DMS153 treated with DMSO at 0.1 percent for 48 hours (cell line): Measurements from ENCODE around the gene SSR3.
"Not testable (repeated sequence)": the region's sequence is repeated elsewhere in the genome, so short reads cannot be mapped to it uniquely, and the experiment has no call there.

Experiments used
- DNase-seq: peaks from one replicate; lab custom pipeline; 2025; ENCODE audit not compliant: unreplicated experiment; lab: John Stamatoyannopoulos, UW

The SSR3 gene

DNA sequence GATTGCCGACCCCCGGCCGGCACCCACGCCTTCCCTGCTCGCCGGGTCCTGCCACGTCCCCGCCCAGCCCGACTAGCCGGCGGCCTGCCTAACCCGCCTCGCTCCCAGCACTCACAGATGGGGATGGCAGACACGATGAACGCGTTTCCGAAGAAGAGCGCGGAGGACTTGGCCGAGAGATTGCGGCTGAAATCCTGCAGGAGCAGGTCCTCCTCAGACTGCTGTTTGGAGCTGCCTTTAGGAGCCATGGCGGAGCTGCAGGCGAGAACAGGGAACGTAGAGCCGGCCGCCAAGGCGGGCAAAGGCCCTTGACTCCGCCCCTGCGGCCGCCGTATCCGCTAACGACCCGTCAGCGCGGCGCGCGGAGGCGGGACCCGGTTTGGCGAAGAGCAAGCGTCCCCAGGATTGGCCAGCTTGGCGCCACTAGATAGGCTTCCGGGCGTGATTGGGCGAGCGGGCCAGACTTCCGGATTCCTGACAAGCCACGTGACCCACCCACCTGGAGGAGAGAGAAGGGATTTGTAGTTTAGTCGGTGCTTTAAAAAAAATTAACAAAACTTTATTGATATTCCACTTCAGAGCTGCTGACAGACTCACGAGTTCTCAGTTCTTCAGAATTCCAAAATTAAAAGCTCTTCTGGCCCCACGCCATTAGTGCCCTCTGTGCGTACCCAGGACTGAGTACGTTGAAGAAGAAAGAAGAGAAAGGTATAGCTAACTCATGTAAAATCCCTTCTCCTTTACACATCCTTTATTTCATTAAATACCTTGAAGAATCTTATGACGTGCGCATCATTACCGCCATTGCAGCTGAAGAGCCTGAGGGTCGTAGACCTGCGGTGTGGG lies at the start of gene SSR3:
SSR3 (minus strand) TSS at position 276 of the 846 bp plus-strand sequence; CDS start at position 248, 28 bp downstream.
- DNase-seq: peak; percentile 98

DNA sequence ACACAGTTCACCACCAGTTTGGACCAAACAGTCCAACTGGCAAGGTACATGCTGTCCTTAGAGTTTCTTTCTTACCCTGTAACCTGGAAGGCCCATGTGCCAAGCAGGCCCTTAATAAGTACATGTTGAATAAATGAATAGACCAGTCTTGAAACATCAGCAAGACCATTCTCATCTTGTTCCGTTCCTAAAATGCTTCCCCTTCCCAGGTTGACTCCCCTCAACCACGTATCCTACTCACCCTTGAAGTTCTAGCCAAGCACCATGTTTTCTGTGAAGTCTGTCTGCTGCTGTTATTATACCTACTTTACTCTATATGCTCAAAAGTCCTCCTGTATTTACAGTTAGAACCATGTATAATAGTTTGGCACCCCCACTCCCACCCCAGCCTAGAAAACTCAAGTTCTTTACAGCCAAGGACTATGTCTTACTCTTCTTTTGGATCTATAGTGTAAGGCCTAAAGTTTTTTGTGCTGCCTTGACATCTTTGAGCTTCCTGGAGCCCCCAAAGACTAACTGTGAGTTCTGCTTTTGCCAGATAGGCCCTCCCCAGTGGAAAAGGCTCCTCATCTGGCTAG lies 49.2 kb upstream of the SSR3 start:
- DNase-seq: no peak

DNA sequence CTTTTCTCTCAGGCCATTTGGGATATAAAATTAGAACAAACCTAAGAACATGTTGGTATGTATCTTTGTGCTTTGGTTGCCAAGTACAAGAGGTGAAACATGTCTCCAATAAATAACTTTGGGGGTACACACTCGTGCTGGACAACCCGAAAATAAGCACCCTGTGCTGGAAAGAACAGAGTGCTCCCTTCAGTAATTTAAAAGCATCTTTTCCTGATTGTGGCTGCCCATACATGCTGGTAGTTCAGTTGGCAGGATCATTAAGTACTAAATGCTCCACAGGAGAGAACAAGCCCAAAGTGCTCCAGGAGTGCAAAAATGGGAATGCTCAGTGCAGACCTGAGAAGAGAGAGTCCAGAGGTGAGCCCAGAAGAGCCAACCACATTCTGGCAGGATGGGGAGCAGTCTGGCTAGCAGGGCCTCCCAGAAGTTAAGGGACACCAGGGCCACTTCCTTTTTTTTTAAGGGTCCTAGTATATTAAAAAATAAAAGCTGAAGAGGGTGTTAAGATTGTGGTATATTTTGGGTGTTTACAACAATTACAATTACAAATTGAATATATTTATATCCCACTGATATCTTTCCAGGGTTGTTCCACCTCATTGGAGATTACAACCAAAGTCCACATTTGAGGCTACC lies 48.6 kb upstream of the SSR3 start:
- DNase-seq: no peak

DNA sequence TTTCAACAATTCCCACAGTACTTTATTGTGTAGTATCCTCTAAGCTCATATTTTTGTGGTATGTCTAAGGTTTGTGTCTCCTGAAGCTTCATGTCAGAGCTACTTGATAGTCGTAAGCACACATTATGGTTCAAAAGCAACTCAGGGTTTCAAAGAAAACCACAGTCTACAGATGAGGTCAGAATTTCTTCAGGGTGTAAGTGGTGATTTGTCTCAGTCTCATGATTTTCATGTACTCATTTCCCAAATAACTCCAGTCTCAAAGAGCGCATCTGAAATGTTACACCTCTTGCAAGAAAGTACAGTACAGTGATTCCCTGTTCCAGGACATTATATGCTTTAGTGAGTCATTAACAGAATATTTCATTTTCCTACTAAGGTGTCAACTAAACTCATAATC lies 47.5 kb upstream of the SSR3 start:
- no peak for DNase-seq

DNA sequence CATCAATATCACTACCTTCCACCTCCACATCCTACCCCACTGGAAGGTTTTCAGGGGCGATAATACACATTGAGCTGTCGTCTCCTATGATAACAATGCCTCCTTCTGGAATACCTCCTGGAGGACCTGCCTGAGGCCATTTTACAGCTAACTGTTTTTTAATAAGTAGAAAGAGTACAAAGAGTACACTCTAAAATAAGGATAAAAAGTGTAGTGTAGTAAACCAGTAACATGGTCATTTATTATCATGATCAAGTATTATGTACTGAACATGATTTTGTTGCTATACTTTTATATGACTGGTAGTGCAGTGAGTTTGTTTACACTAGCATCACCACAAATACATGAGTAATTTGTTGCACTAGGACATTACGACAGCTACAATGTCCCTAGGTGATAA lies 46.6 kb upstream of the SSR3 start:
- DNase-seq: no peak

DNA sequence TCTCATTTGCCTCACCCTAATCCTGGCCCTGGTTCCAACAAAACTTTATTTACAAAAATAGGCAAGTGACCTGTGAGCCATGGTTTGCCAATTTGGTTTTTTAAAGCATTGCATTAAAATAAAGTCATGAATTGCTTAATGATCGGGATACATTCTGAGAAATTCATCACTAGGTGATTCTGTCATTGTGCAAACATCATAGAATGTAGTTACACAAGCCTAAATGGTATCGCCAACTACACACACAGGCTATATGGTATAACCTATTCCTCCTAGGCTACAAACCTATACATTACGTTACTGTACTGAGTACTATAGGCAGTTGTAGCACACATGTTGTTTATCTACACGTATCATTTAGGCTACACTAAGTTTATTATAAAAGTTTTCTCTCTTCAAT lies 45.9 kb upstream of the SSR3 start:
- DNase-seq: no peak

DNA sequence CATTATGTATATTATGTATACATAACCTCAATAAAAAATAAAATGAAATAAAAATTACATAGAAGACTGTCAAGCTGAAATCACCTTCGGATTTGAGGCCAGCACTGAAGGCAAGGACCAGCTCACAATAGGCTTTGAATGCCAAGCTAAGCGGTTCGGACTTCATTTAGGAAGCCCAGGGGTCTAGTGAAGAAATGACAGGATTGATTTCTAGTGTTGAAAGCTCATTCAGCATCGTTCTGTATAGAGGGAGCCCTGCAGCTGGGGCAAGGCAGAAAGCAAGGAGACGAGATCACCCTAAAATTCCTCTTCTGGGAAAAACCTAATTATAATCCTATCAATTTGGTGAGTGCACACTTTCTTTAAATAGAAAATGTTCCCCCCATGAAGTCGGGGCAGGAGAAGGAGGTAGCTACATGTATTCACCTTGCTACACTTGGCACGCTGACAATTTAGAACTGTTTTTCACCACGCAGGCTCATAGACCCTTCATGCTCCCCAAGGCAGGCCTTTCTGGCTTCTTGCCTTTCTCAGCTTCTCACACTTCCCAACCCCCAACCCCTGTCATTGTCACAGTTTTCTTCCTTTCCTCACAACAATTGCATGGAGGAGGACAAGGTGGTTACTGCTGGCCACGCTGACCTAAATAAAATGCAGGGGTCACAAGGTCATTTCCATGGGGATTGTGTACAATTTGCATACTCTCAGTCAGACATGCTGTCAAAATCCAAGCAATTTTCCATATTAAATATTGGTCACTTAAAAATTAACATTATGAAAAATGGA lies 44.4 kb upstream of the SSR3 start:
- no peak for DNase-seq

DNA sequence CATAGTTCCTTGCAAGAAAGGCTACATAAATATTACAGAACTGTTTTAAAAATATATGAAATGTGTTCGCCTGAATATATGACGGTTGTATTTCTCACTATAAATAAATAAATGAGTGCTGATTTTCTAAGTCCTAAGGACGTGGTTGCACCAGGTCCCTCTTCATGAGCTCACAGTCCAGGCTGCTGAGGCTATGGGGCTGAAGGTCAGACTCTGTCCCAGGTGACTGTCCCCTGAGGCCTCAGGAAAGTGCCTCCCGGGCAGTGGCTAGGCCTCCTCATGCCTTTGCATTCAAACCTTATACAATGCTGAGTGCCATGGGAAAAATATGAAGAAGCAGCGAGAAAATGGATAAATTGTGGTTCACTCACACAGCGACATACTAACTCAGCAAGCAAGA lies 43.5 kb upstream of the SSR3 start:
- no peak for DNase-seq

DNA sequence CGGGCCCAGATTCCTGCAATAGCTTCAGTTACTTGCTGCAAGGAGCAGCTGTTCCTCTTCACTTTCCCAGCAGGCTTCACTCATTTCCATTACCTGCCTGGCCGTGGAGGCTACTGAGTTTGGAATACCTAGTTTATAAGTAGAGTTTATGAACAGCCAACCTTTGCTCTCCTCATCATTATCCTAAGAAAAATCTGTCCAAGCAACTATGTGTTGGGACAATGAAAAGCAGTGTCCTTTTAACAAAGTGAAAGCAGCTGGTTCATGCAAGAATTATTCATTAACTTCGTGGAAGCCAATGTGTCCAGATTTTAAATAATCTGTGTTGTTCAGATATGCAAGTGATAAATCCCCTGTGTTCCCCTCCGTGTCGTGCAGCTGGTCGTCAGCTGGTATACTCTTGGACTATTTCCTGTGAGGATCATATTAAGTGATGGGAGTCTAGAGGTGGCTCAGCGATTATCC lies 39.3 kb upstream of the SSR3 start:
- no peak for DNase-seq

DNA sequence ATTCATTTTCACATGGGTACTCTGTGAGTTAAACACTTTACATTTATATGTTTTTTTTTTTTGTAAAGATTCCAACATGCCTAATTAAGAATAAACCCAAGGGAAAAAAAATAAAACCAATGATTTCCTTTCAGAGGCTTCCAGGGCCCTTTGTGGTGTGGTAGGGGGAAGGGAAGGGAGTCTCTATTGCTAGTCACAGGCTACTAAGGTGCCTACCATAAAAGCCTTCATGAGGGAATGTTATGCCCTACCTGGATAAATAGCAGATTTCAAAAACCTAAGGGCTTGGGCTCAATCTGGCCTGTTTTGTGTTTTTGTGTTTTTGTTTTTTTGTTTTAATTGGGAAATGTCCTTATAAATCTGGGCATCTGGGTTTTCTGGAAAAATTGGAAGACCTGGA lies 38.9 kb upstream of the SSR3 start:
- DNase-seq: no peak

DNA sequence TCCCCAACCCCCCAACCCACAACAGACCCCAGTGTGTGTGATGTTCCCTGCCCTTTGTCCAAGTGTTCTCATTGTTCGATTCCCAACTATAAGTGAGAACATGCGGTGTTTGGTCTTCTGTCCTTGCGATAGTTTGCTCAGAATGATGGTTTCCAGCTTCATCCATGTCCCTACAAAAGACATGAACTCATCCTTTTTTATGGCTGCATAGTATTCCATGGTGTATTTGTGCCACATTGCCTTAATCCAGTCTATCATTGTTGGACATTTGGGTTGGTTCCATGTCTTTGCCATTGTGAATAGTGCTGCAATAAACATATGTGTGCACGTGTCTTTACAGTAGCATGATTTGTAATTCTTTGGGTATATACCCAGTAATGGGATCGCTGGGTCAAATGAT lies 34.9 kb upstream of the SSR3 start:
- not testable (repeated sequence) for DNase-seq

DNA sequence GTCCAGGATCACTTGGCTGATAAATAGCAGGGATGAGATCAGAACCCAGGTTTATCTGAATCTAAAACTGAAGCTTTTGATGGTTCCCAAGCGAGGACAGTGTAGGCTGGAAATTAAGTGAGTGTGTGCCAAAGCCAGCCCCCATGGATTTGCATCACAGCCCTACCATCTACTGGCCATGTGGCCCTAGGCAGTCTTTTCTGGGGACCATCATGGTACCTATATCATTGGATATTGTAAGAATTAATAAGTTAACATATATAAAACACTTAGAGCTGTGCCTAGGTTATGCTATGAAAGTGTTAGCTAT lies 32.8 kb upstream of the SSR3 start:
- DNase-seq: no peak

DNA sequence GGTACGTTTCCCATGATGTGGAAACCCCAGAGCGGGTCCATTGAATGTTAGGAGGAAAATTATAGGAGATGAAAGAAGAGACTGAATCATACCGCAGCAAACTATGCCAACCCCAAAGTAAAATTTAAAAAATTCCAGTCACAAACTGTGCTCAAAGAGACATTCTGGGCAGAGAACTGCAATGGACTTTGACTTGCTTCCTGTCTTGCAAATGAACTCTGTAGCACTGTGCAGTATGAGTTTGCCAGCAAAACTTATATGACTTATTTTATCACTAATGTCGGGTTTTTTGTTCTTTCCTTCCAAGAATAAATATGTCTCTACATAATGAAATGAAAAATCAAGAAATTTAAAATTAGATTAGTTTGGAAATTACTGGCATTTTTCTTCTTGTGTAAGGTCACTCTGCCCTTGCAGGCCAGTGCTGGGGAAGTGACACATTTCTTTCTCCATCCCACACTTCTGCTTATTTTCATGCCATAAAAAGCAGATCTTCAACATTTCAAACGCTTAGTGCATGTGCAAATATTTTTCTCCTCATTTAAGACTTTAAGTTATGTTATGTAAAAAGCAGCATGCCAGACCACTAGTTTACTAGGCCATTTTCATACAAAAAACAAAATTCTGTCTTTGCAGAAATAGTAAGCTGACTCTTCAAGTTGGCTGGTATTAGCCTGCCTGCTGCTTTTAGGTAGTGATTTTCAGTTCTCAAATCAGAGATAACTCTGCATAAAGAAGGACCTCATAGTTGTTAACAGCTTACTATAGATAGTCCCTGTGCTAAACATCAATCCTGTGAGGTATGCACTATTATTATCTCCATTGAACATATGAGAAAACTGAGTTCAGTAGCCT lies 32.2 kb upstream of the SSR3 start:
- DNase-seq: no peak

DNA sequence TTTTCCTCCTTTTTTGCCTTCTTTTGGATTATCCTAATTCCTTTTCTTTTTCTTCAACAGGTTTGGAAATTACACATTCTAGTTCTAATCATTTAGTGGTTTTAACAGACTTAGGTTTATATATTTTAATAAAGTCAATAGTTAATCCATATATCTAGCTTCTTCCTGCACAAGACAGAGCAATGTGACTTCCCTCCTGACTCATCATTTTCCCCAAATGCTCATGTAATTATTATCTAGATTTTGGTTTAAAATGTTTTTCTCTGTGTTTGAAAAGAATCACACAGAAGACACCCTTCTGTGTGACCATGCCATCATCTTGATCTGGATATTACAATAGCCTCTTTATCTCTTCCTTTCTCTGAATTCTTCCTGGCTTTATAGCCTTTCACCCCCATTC lies 28.6 kb upstream of the SSR3 start:
- DNase-seq: no peak

DNA sequence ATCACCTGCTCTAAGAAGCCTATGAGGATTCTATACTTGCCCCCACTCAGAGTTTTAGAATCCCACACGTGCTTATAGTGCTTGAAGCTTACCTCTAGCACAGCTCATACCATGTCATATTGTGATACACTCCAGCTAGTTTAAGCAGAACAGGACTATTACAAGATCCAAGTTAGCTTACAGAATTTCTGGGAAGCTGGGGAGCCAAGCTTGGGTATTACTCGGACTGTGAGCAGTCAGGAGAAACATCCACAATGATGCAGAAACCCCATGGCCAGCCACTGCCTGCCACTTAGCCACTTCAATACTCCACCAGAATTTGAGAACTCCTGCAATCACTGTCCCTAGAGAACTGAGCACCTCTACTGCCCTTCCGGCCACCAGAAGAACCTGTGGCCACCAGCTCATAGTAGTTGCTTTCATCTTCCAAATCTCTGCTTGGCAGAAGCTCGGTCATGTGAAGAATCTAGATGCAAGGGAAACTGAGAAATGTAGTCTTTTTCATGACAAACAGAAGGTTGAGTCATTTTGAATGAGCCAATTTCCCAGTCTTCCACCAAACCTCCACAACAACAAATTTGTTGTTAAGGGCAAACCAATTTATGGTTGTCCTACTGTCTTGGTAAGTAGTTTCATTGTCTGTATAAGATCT lies 27.7 kb upstream of the SSR3 start:
- DNase-seq: no peak

DNA sequence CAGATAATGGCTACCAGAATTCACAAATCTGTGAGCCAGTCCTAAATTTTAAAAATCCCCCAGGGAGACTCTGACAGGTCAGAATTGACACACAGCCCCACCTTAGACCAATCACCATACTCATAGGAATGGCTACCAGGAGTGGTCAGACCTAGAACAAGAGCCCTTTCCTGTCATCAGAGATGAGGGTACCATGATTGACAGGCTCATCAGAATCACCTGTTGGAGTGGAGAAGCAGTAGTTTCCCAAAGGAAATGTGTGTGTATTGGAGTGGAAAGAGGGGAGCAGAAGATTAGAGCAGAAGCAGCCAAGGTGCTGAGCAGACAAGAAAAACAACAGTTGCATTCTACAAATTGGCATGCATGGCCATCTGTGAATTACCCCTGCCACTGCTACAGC lies 27.0 kb upstream of the SSR3 start:
- no peak for DNase-seq

DNA sequence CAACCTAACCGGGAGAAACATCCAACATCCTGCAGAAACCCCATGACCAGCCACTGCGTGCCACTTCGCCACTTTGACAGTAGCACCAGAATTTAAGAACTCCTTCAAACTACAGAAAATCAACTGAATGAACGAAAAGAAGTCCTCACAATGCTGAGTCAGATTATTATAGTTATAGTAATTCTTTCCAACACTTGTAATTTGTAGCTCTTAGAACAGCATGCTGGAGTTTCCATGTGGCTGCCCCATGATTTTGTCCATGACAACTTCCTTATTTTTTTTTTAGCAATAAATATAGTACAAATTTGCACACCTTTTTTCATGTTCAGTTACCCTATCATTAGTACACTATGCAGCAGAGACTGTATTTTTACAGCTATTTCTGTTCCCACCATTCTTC lies 26.1 kb upstream of the SSR3 start:
- DNase-seq: no peak

DNA sequence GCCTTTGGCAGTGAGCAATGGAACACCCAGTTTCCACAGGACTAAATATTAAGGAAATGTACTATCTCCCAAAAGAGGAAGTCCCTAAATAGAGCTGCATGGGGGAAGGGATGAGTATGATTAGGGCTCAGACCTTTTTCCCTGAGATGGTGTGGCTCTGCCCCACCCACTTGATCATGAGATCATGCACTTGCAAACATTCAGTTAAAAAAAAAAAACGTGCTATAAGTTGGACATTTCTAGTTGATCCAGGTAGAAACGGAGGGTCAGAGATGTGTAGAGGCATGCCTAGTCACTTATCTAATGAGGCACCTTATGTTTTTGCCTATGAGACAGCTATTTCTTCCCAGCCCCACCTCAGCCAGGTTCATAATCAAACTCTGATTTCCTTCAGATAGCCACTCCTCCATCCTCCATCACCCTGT lies 24.5 kb upstream of the SSR3 start:
- DNase-seq: no peak

DNA sequence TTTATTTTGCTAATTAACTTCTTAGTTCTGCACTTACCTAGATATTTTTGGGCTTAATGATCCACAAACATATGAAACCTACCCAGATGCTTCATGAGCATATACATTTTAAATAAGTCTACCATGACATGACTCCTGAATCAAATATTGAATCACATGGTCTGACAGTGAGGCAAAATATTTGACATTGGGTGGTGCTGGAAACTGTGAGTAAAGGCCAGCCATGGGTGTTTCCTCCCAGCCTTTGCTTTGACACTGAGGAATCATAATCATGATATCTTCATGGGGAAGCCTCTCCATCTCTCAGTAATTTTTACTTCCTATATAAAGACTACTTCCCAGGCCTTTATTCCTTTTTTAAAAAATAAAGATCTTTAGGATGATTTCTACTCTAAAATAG lies 22.8 kb upstream of the SSR3 start:
- no peak for DNase-seq

DNA sequence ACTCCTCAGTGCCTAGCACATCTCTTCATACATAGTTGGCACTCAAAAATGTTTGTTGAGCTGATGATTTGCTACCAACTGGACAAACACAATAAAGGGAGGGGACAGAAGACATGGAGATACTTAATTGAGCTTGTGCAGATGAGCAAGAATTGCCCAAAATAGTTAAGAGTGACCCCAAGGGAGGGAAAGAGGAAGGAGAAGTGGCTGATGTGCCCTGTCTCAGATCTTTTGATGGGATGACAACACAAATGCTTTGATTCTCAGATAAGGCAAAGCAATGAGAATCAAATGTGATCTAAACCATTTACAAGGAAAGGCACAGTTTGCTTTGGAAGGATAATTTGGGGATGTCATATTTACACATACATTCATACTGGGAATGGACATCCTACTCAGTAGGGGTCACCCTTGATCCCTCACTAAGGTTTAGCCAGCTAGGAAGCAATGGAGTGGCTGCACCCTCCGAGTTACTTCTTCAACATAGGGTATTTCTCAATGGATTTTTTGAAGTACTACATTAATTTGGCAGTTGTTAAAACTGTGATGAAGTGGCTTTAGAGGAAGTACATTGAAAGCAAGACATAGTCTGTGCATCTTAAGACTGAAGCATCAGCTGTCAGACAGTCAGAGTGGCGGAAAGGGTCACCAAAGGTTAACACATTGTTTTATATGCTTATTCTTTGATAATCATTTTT lies 21.9 kb upstream of the SSR3 start:
- no peak for DNase-seq
